A673 (cell line): ENCODE results near the gene NPIPA8. TPM values are rescaled to one million over a fixed set of nuclear protein-coding genes. Genes with fewer than 3 reads are reported as not detected.
"Not testable (repeated sequence)": the region's sequence is repeated elsewhere in the genome, so short reads cannot be mapped to it uniquely, and the experiment has no call there.

Experiments used
- BruUV-seq: library from RNA; stranded (reverse); fragments of 400-500 nt; replicated peaks from 2 replicates; lab custom pipeline; 2021; lab: Mats Ljungman, UMichigan
- CTCF ChIA-PET: fragments of 300-600 bp; sonication (Branson Sonifier 250); formaldehyde crosslinking; loops from one replicate; lab custom pipeline; 2022; ENCODE audit warnings: antibody characterized with exemption; lab: Charles Lee
- POLR2A ChIA-PET: fragments of 300-600 bp; sonication (Branson Sonifier 250); formaldehyde crosslinking; loops from one replicate; lab custom pipeline; 2022; ENCODE audit warnings: antibody characterized with exemption; ENCODE audit not compliant: low non-redundant PET; lab: Charles Lee
- DNase-seq: peaks from one replicate; pipeline ENCODE4 v3.0.0-alpha.2; 2015; ENCODE audit warnings: low spot score
- H3K27ac ChIP-seq: fragments of 200-600 bp; sonication (generic); 2 replicates; pipeline ENCODE4 v1.5.1; 2016; ENCODE audit warnings: mixed run types, low read depth, mild to moderate bottlenecking, mixed read lengths, antibody characterized with exemption, low read length; ENCODE audit not compliant: poor library complexity, severe bottlenecking
- H3K27me3 ChIP-seq: fragments of 200-600 bp; sonication (generic); replicated peaks from 2 replicates; pipeline ENCODE4 v1.6.1; 2017; ENCODE audit warnings: mixed run types, low read depth, mild to moderate bottlenecking, mixed read lengths, antibody characterized with exemption, low read length; ENCODE audit not compliant: insufficient read depth, poor library complexity
- H3K36me3 ChIP-seq: fragments of 200-600 bp; sonication (generic); 2 replicates; pipeline ENCODE4 v1.6.1; 2016; ENCODE audit warnings: mixed run types, mild to moderate bottlenecking, mixed read lengths, antibody characterized with exemption, low read length; ENCODE audit not compliant: insufficient read depth, poor library complexity, severe bottlenecking
- H3K4me1 ChIP-seq: fragments of 200-600 bp; sonication (generic); 2 replicates; pipeline ENCODE4 v1.6.1; 2017; ENCODE audit warnings: mixed run types, mild to moderate bottlenecking, mixed read lengths, antibody characterized with exemption, low read length; ENCODE audit not compliant: insufficient read depth, poor library complexity, severe bottlenecking
- H3K4me3 ChIP-seq: fragments of 200-600 bp; sonication (generic); 2 replicates; pipeline ENCODE4 v1.5.1; 2016; ENCODE audit warnings: low read depth, mixed run types, mild to moderate bottlenecking, mixed read lengths, low read length; ENCODE audit not compliant: poor library complexity, severe bottlenecking
- H3K9me3 ChIP-seq: fragments of 200-600 bp; sonication (generic); 2 replicates; pipeline ENCODE4 v1.6.1; 2016; ENCODE audit warnings: mixed run types, low read depth, mild to moderate bottlenecking, mixed read lengths, antibody characterized with exemption, low read length; ENCODE audit not compliant: poor library complexity, severe bottlenecking
- intact Hi-C: fragments of 100-400 bp; cut with micrococcal nuclease; formaldehyde crosslinking; loops from one replicate; pipeline ENCODE4 v1.10.0; 2022; ENCODE audit not compliant: unreplicated experiment
- total RNA-seq: library from RNA; stranded (reverse); gene quantifications from 2 replicates; pipeline ENCODE4 v1.2.3, GENCODE V29; 2021

NPIPA8 gene
- total RNA-seq, 1 experiment from 2014 or later: 2.8 TPM

DNA sequence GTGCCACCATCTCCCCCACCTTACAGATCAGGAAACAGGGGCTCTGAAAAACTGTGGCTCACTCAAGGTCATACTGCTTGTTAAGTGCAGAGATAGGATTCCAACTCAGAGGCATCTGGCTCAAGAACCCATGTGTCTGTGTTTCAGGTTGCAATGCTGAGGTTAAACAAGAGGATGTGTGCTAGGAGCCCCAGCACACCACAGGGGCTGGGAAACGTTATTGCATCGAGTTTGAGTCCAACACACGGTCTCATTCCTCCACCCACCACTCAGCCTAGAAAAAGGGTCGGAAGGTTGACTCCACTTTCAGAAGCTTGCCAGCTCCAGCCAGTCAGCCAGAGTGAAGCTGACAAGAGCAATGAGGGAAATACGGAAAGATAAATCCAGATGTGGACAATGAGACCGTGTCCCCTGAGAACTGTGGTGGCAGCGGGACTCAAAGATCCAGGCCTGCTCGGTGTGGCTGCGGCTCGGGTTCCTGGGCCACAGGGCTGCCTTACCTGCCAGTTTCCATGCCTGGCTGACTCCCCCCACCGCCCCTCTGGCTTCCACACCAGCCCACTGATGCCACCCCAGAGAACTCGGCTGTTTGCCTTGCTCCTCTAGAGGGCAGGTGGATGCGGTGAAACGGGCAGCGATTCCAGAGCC, 33.4 kb downstream of the NPIPA8 start:
- H3K36me3 ChIP-seq, BruUV-seq, H3K4me1 ChIP-seq, DNase-seq, H3K4me3 ChIP-seq, POLR2A ChIA-PET, CTCF ChIA-PET, intact Hi-C loops, H3K27ac ChIP-seq, H3K9me3 ChIP-seq, H3K27me3 ChIP-seq: not testable (repeated sequence)

DNA sequence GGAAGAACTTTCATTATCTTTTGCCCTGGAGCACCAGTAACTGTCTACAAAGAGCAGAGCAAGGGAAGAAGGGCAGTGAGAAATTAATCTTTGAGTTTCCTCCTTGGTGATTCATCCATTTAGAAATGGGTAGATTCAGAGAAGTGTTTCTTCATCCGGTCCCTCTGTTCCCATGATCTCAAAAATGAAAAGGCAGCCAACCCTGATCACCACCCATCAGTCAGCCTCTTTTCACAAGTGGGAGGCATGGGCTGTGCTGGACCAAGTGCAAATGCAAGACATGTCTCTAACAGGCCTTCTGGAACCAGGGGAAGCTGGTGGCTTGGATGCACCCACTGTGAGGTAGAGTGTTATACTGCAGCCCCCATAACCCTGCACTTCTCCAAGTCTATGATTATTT, 38.8 kb downstream of the NPIPA8 start:
- intact Hi-C loops: not testable (repeated sequence)

DNA sequence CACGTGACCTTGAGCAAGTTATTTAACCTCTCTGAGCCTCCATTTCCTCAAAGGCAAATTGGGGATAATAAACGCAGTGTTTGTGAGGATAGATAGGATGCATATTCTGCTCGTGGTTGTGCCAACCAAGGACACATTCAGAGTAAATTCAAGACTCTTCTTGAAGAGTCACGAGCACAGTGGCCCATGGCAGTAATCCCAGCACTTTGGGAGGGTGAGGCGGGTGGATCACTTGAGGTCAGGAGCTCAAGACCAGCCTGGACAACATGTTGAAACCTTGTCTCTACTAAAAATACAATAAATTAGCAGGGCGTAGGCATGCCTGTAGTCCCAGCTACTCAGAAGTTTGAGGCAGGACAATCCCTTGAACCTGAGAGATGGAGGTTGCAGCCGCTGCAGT, 39.6 kb downstream of the NPIPA8 start:
- not testable (repeated sequence) for H3K4me1 ChIP-seq

More for the DNA sequence above, 38.8 kb downstream of the NPIPA8 start:
- H3K4me3 ChIP-seq, H3K27me3 ChIP-seq, CTCF ChIA-PET, H3K9me3 ChIP-seq, H3K36me3 ChIP-seq, H3K27ac ChIP-seq, POLR2A ChIA-PET, DNase-seq, H3K4me1 ChIP-seq, BruUV-seq: not testable (repeated sequence)

DNA sequence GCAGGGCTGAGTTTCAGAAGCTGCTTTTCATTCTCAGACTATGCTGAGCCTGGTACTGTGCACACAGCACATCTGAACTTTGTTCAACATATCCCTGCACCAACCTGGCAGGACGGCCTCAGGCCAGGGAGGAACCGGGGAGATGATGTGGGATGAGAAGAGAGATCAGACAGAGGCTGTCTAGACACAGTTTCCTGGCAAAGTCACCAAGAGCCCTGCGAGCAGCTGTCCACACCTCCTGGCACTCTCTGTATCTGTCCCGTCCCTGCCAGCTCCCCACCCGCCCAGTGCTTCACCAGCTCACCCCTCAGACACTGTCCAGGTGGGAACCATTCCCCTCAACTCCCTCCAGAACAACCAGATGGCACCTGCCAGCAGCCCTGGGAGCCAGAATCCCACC, 42.2 kb downstream of the NPIPA8 start:
- BruUV-seq, intact Hi-C loops, H3K4me1 ChIP-seq, POLR2A ChIA-PET, H3K4me3 ChIP-seq, H3K9me3 ChIP-seq, DNase-seq, CTCF ChIA-PET, H3K27ac ChIP-seq, H3K36me3 ChIP-seq, H3K27me3 ChIP-seq: not testable (repeated sequence)

More for the DNA sequence above, 39.6 kb downstream of the NPIPA8 start:
- H3K36me3 ChIP-seq, CTCF ChIA-PET, BruUV-seq, H3K27me3 ChIP-seq, DNase-seq, intact Hi-C loops, H3K27ac ChIP-seq, POLR2A ChIA-PET, H3K9me3 ChIP-seq, H3K4me3 ChIP-seq: not testable (repeated sequence)

DNA sequence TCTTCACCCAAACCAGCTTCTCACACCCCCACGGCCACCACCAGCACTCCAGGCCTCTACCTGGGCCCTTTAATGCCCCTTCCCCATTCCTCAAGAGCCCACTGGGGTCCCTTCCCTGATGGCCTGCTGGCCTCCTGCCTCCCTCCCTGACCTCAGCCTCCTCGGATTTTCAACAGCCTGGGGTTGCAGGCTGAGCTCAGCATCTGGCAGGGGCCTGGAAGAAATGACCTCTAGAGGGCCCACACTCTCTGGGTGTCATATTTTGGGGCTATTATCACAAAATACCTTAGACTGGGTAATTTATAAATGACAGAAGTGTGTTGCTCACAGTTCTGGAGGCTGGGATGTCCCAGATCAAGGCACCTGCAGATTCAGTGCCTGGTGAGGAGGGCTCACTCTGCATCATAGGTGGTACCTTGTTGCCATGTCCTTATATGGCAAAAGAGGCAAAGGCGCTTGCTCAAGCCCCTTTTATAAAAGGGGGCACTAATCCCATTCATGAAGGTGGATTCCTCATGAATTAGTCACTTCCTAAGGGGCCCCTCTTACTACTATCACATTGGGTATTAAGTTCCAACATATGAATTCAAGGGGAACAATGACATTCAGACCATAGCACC, 43.1 kb downstream of the NPIPA8 start:
- H3K27me3 ChIP-seq, DNase-seq, CTCF ChIA-PET, H3K9me3 ChIP-seq, H3K36me3 ChIP-seq, POLR2A ChIA-PET, BruUV-seq, H3K27ac ChIP-seq, intact Hi-C loops, H3K4me3 ChIP-seq, H3K4me1 ChIP-seq: not testable (repeated sequence)

DNA sequence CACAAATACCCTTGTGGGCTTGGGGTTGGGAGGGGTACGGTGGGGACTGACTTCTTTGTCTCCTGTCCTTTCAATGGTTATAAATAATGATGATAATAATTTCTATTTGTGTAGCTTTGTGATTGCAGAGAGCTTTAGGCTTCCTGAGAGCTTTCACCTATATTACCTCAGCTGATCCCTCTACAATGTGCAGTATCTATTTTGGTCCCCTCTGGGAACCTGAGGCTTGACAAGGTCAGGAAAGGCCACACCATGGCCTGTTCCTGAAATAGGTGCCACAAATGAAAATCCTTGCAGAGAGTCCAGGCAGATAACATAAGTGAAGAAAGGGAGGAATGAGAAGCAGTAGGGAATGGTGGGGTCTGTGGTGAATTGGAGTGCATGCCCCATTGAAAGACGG, 45.6 kb downstream of the NPIPA8 start:
- CTCF ChIA-PET, DNase-seq, H3K4me3 ChIP-seq, H3K36me3 ChIP-seq, H3K27me3 ChIP-seq, H3K27ac ChIP-seq, H3K9me3 ChIP-seq, H3K4me1 ChIP-seq, intact Hi-C loops, BruUV-seq, POLR2A ChIA-PET: not testable (repeated sequence)

DNA sequence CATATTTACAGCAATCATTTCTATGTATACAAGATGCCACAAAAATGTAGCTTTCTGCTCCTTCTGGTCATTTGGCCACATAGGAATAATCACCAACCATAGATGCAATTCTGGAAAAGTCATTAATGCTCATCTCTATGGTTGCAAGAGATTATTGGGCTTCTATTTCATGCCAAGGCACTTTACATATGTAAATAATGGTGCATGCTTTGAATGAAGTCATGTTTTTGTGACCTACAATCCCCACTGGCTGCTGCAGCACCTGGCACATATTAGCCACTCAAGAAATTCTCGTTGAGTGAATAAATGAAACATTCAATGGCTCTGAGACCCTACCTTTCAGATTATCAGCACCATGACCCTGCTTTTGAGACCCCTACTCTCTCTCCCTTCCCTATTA, 50.2 kb downstream of the NPIPA8 start:
- intact Hi-C loops, H3K9me3 ChIP-seq, CTCF ChIA-PET: not testable (repeated sequence)

More for the DNA sequence above, 50.2 kb downstream of the NPIPA8 start:
- H3K27ac ChIP-seq, BruUV-seq, H3K4me3 ChIP-seq, POLR2A ChIA-PET, H3K27me3 ChIP-seq, H3K4me1 ChIP-seq, H3K36me3 ChIP-seq, DNase-seq: not testable (repeated sequence)
